Measurements from ENCODE around the gene RYR2.

Gene RYR2

GRCh38 chr1:237737448-237737847 is 695.5 kb downstream of the RYR2 start:
- DNase-seq (ENCODE audit: low spot score) = no peak

GRCh38 chr1:237737938-237738610 is 696.1 kb downstream of the RYR2 start:
- DNase-seq (ENCODE audit: low spot score) = no peak

- no peak for DNase-seq (ENCODE audit: low spot score)
These were observed 698.9 kb downstream of the RYR2 start for GRCh38 chr1:237740846-237741245.

GRCh38 chr1:237745545-237745944 is 703.6 kb downstream of the RYR2 start:
- no peak for DNase-seq (ENCODE audit: low spot score)

GRCh38 chr1:237748171-237748960 is 706.4 kb downstream of the RYR2 start:
- DNase-seq (ENCODE audit: low spot score) = no peak

GRCh38 chr1:237749122-237749521 is 707.1 kb downstream of the RYR2 start:
- no peak for DNase-seq (ENCODE audit: low spot score)

DNA sequence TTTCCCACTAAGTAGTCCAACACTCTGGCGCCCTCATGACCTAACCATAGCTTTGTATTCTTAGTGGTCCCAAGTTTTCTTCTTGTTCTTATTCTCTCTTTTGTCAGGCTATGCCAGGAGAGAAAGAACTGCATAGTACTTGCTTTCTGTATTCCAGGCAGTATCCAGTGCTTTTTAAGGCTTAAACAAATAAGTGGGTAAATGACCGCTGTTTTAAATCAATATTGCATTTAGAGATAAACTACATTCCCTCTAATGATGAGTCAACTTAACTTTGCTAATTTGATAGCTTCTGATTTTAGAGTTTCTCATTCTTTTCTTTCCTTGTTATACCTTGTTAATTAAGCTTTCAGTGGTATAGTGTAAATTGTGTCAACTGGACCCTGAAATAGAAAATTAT is 709.1 kb downstream of the RYR2 start:
- no peak for DNase-seq (ENCODE audit: low spot score)

DNA sequence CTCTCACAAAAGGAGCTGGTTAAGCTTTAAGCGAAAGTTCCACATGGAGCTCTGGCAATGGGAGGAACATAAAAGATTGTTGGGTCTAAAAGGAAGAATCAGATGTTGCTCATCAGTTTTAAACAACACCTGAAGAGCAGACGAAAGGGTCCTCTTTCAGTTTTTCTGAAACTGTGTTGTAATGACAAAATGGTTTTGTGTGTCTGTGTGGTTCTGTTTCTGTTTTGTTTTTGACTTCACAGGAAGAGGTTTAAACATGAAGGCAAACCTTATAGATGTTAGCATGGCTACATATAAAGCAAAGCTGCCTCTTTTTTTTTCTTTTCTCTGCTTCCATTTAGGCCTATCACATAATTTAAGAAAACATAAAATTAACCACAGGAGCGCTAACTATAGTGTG is 712.6 kb downstream of the RYR2 start:
- DNase-seq (ENCODE audit: low spot score) = no peak

GRCh38 chr1:237756304-237756967 is 714.5 kb downstream of the RYR2 start:
- no peak for DNase-seq (ENCODE audit: low spot score)

GRCh38 chr1:237759377-237759776 is 717.4 kb downstream of the RYR2 start:
- DNase-seq (ENCODE audit: low spot score) = no peak

DNA sequence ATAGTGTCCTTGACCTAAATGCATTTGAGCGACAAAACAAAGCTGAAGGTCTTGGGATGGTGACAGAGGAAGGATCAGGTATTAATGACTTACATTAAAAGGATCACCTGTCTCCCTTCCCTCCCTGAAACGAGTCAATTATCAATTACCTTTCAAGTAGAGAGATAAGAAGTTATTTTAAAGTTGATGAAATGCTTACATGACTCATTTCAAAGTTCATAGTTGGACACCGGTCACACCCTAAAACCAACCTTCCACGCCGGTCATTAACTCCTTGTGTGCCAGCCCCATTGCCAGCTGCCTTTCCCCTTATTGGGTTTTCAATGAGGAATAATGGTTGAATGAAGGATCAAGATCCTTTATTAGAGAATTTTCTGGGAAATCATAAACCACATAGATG is 719.0 kb downstream of the RYR2 start:
- DNase-seq (ENCODE audit: low spot score) = no peak

GRCh38 chr1:237763137-237763536 is 721.2 kb downstream of the RYR2 start:
- no peak for DNase-seq (ENCODE audit: low spot score)

GRCh38 chr1:237763751-237764150 is 721.8 kb downstream of the RYR2 start:
- DNase-seq (ENCODE audit: low spot score) = no peak

DNA sequence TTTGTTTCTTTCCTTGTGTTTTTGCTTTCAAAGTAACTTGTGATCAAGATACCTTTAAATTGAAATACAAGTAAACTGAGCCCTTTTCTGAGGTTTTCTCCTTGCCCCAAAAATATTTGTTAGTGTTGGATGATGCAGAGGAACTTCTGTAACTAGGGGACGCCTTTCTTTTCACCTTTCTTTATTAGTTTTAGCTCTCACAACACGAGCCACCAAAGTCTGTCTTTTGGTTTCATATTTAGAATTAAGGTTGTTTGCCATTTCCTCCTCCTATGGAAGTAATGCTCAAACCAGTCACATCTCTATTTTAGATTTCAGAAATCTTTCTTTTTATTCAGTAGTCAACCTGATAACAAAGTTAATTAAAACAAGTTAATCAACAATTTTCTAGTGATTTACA is 727.9 kb downstream of the RYR2 start:
- DNase-seq (ENCODE audit: low spot score) = no peak

GRCh38 chr1:237772009-237772408 is 730.0 kb downstream of the RYR2 start:
- DNase-seq (ENCODE audit: low spot score) = no peak

- no peak for DNase-seq (ENCODE audit: low spot score)
These were observed 732.3 kb downstream of the RYR2 start for GRCh38 chr1:237774246-237774645.

DNA sequence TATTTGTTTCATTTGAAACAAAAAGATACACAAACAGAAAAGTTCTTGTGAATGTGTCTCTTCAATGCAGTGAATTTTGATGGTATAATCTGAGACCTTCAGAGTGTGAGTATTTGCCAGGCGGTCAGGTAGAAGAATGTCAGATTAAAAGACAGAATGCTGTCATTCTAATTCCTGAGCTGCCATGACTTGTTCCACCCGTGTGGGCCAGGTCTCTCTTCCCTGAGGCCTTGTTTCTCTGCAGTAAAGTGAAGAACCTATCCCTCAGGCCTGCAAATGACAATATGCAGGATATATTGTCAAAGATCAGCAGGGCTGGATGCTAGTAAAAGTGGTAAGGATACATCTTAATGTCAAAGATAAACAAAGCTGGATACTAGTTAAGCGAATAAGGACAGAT is 737.4 kb downstream of the RYR2 start:
- no peak for DNase-seq (ENCODE audit: low spot score)

- DNase-seq (ENCODE audit: low spot score) = no peak
These were observed 744.2 kb downstream of the RYR2 start for GRCh38 chr1:237786066-237786719.

DNA sequence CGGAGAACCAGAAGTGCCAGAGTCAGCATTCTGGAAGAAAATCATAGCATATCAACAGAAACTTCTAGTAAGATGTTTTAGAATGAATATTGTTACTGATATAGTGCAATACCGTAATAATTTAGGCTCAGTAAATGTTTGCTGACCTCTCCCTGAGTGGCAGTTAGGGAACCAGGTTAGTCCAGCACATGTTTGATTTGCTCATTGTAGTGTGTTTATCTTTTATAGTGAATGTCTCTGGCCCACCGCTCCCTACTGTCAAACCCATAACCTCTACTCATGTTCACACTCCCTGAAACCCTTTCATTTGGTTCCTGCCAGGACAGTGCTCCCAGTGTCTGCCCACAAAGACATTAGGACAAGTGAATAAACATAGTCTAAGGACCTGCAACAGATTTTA is 746.1 kb downstream of the RYR2 start:
- no peak for DNase-seq (ENCODE audit: low spot score)

- DNase-seq (ENCODE audit: low spot score) = no peak
These were observed 747.6 kb downstream of the RYR2 start for GRCh38 chr1:237789619-237790018.

GRCh38 chr1:237791592-237791991 is 749.6 kb downstream of the RYR2 start:
- no peak for DNase-seq (ENCODE audit: low spot score)

GRCh38 chr1:237792149-237792548 is 750.2 kb downstream of the RYR2 start:
- DNase-seq (ENCODE audit: low spot score) = no peak

- DNase-seq (ENCODE audit: low spot score) = peak; percentile 9
These were observed 750.7 kb downstream of the RYR2 start for GRCh38 chr1:237792726-237793125.

All from kidney capillary endothelial cell (primary cell).